Peyer's patch (tissue), 4 donors: ENCODE data around the gene SMTN. TPM values are rescaled to one million over a fixed set of nuclear protein-coding genes. Genes with fewer than 3 reads are reported as not detected.

Experiments used
- DNase-seq, 3 donors: peaks; one replicate each; pipeline ENCODE4 v3.0.0-alpha.2; 2017 to 2019
- H3K27ac ChIP-seq, 4 donors: fragments of 200-600 bp; sonication (generic); one replicate each; pipeline ENCODE4 v1.5.1; 2016 to 2019
- H3K27me3 ChIP-seq, 2 donors: fragments of 200-600 bp; sonication (generic); one replicate each; pipeline ENCODE4 v1.5.1; 2019
- H3K36me3 ChIP-seq, 3 donors: fragments of 200-600 bp; sonication (generic); one replicate each; pipeline ENCODE4 v1.5.1; 2016 to 2019
- H3K4me1 ChIP-seq, 4 donors: fragments of 200-600 bp; sonication (generic); one replicate each; pipeline ENCODE4 v1.5.1; 2016 to 2019
- H3K4me3 ChIP-seq, 4 donors: fragments of 200-600 bp; sonication (generic); 1 replicate in 3 of 4; 2 replicates in 1 of 4; pipeline ENCODE4 v1.5.1; 2016 to 2019; ENCODE audit warnings: mild to moderate bottlenecking in 1 of 4
- H3K9me3 ChIP-seq, 4 donors: fragments of 200-600 bp; sonication (generic); one replicate each; pipeline ENCODE4 v1.5.1; 2016 to 2019; ENCODE audit warnings: mild to moderate bottlenecking in 1 of 4
- CTCF ChIP-seq, 6 experiments: fragments of 450-650 bp in 4 of 6; fragments of 200-600 bp in 2 of 6; sonication (generic) in 1 of 6; IDR thresholded peaks; one replicate each; pipeline ENCODE4 v1.5.1; 2017 to 2019; ENCODE audit warnings: antibody characterized with exemption in 6 of 6, mild to moderate bottlenecking in 3 of 6, moderate library complexity in 1 of 6
- POLR2A ChIP-seq, 2 donors: fragments of 450-650 bp; IDR thresholded peaks; one replicate each; pipeline ENCODE4 v1.5.1; 2017; ENCODE audit warnings: antibody characterized with exemption in 2 of 2, mild to moderate bottlenecking in 2 of 2, moderate library complexity in 2 of 2
- total RNA-seq, 4 donors: library from RNA; depleted of rRNA; stranded (reverse); fragments of >200 nt; gene quantifications; one replicate each; pipeline ENCODE4 v1.1.0, GENCODE V29; 2016

SMTN gene
- total RNA-seq, 4 donors from 2014 or later = 23.1 to 124 (median 75.9) TPM

- TF ChIP-seq POLR2A (IDR thresholded peaks at IDR 0.05) = no peak
- no peak for TF ChIP-seq CTCF (IDR thresholded peaks at IDR 0.05)
- Histone ChIP-seq H3K27ac (peak overlapping the region in 3 of 4 donors; percentile 38 to 94 (median 62)), H3K27me3 (no peaks in the 10 kb centered on the region), H3K4me1 (peaks cover 4 to 48% (median 15%) of the 10 kb centered on the region in 4 donors), H3K9me3 (no peaks in the 10 kb centered on the region), H3K36me3 (peaks cover 0 to 51% (median 0%) of the 10 kb centered on the region in 3 donors), H3K4me3 (no peak overlapping the region)
- DNase-seq = peak in 1 of 3 donors; percentile 35
Observed at GRCh38 chr22:31087744-31088215, 6.7 kb downstream of the SMTN start.

- Histone ChIP-seq H3K36me3 (peaks cover 0 to 57% (median 0%) of the 10 kb centered on the region in 3 donors), H3K27me3 (no peaks in the 10 kb centered on the region), H3K4me1 (peaks cover 4 to 41% (median 15%) of the 10 kb centered on the region in 4 donors), H3K27ac (peak overlapping the region in 3 of 4 donors; percentile 62 to 65 (median 62)), H3K4me3 (peak overlapping the region in 1 of 4 donors; percentile 8), H3K9me3 (no peaks in the 10 kb centered on the region)
- peak in 1 of 3 donors; percentile 46 for DNase-seq
- no peak for TF ChIP-seq CTCF (IDR thresholded peaks at IDR 0.05)
- TF ChIP-seq POLR2A (IDR thresholded peaks at IDR 0.05) = no peak
Observed at GRCh38 chr22:31088233-31088986, 7.3 kb downstream of the SMTN start.

GRCh38 chr22:31089160-31090100 is 8.3 kb downstream of the SMTN start:
- Histone ChIP-seq H3K27ac (peak overlapping the region; percentile 30 to 65 (median 62)), H3K36me3 (peaks cover 0 to 67% (median 0%) of the 10 kb centered on the region in 3 donors), H3K9me3 (no peaks in the 10 kb centered on the region), H3K4me1 (peaks cover 0 to 31% (median 8%) of the 10 kb centered on the region in 4 donors), H3K4me3 (peak overlapping the region in 1 of 4 donors; percentile 31), H3K27me3 (no peaks in the 10 kb centered on the region)
- TF ChIP-seq CTCF (IDR thresholded peaks at IDR 0.05) (peak; percentile 73 to 88 (median 79)), POLR2A (IDR thresholded peaks at IDR 0.05) (no peak)
- peak; percentile 68 to 84 (median 68) for DNase-seq

- Histone ChIP-seq H3K4me3 (peak overlapping the region in 1 of 4 donors; percentile 36), H3K36me3 (peaks cover 0 to 75% (median 0%) of the 10 kb centered on the region in 3 donors), H3K27ac (peak overlapping the region; percentile 30 to 65 (median 62)), H3K4me1 (peaks cover 0 to 29% (median 8%) of the 10 kb centered on the region in 4 donors), H3K27me3 (no peaks in the 10 kb centered on the region), H3K9me3 (no peaks in the 10 kb centered on the region)
- TF ChIP-seq POLR2A (IDR thresholded peaks at IDR 0.05) (no peak), CTCF (IDR thresholded peaks at IDR 0.05) (no peak)
- no peak for DNase-seq
Observed at GRCh38 chr22:31090217-31091085, 9.3 kb downstream of the SMTN start.
